SU-DHL-6 (cell line): Measurements from ENCODE around the gene IL1R2.

Experiments used
- H2AFZ ChIP-seq: fragments of 200-600 bp; sonication (generic); 2 replicates; pipeline ENCODE4 v1.6.1; 2014; ENCODE audit warnings: low read depth, mild to moderate bottlenecking, moderate library complexity, mixed read lengths, antibody characterized with exemption, low read length; ENCODE audit not compliant: severe bottlenecking
- H3F3A ChIP-seq: fragments of 200-600 bp; shearing (Covaris generic); 2 replicates; pipeline ENCODE4 v1.6.0; 2016; ENCODE audit warnings: antibody characterized with exemption, mild to moderate bottlenecking; ENCODE audit not compliant: insufficient read depth
- H3K27ac ChIP-seq: fragments of 200-600 bp; sonication (generic); 2 replicates; pipeline ENCODE4 v1.5.1; 2016; ENCODE audit warnings: low read depth, mild to moderate bottlenecking, low read length, moderate library complexity, mixed read lengths
- H3K27me3 ChIP-seq: fragments of 200-600 bp; sonication (generic), shearing (Covaris generic); 2 replicates; pipeline ENCODE4 v1.6.0; 2014; ENCODE audit warnings: mild to moderate bottlenecking, low read length
- H3K36me3 ChIP-seq: fragments of 200-600 bp; sonication (generic); 2 replicates; pipeline ENCODE4 v1.6.1; 2014; ENCODE audit warnings: mild to moderate bottlenecking, low read length, mixed read lengths
- H3K4me2 ChIP-seq: fragments of 300-600, 200-600 bp; shearing (Covaris generic), sonication (generic); 2 replicates; pipeline ENCODE4 v1.6.0; 2014; ENCODE audit warnings: low read length, low read depth, mild to moderate bottlenecking; ENCODE audit not compliant: poor library complexity, severe bottlenecking
- H3K4me3 ChIP-seq: fragments of 200-600 bp; sonication (generic); 2 replicates; pipeline ENCODE4 v1.5.1; 2014; ENCODE audit warnings: antibody characterized with exemption, low read length, mild to moderate bottlenecking, mixed read lengths; ENCODE audit not compliant: insufficient read depth, poor library complexity, severe bottlenecking
- H3K79me2 ChIP-seq: fragments of 200-600 bp; sonication (generic); 2 replicates; pipeline ENCODE4 v1.6.1; 2014; ENCODE audit warnings: mild to moderate bottlenecking, low read length, moderate library complexity; ENCODE audit not compliant: insufficient read depth
- H3K9ac ChIP-seq: fragments of 200-600 bp; sonication (generic); 2 replicates; pipeline ENCODE4 v1.7.0; 2014; ENCODE audit warnings: mild to moderate bottlenecking, low read length
- H3K9me2 ChIP-seq: fragments of 200-600 bp; sonication (generic); replicated peaks from 2 replicates; pipeline ENCODE4 v1.6.1; 2014; ENCODE audit warnings: low read length; ENCODE audit not compliant: insufficient read depth
- H3K9me3 ChIP-seq: fragments of 200-600 bp; sonication (generic); 2 replicates; pipeline ENCODE4 v1.6.1; 2014; ENCODE audit warnings: low read length, mixed read lengths; ENCODE audit not compliant: insufficient read depth
- H4K20me1 ChIP-seq: fragments of 200-600 bp; sonication (generic); 2 replicates; pipeline ENCODE4 v1.6.1; 2014; ENCODE audit warnings: low read depth, mild to moderate bottlenecking, antibody characterized with exemption, low read length, moderate library complexity, mixed read lengths
- EZH2phosphoT487 ChIP-seq: fragments of 200-600 bp; sonication (generic), shearing (Covaris generic); conservative IDR thresholded peaks from 2 replicates; pipeline ENCODE4 v1.6.1; 2018; ENCODE audit warnings: mild to moderate bottlenecking, antibody characterized with exemption, low read length, moderate library complexity, mixed read lengths
- TF ChIP-seq, protein P1 (sequence below): fragments of 200-600 bp; sonication (generic); IDR thresholded peaks from one replicate; pipeline ENCODE4 v1.5.1; 2017; ENCODE audit warnings: antibody characterized with exemption, mild to moderate bottlenecking, low read length, moderate library complexity; ENCODE audit not compliant: insufficient read depth, poor library complexity, severe bottlenecking

The IL1R2 gene

DNA sequence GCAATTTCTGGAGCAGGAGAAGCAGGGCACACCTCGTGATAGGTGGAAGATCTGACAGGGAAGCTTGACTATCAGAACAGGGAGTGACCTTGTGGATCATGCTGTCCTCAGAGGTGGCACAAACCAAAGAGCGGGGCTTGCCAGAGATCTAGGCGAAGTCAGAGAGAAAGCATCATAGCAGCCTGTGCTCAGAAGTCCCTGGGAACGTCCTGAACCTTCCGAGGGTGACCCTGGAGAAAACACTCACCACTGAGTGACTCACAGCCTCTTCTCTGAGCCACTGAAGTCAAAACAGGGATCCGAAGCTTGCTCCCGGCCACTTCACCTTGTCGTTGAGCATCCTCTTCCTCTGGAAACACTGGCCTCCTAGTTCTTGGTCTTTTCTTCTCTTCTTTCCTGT, 56.7 kb downstream of the IL1R2 start:
- no peak overlapping the region for H3K9ac ChIP-seq
- no peaks in the 10 kb centered on the region for H3K9me2 ChIP-seq
- no peaks in the 10 kb centered on the region for H3K27me3 ChIP-seq
- no peak overlapping the region for H3K4me2 ChIP-seq
- TF ChIP-seq, protein P1, sequence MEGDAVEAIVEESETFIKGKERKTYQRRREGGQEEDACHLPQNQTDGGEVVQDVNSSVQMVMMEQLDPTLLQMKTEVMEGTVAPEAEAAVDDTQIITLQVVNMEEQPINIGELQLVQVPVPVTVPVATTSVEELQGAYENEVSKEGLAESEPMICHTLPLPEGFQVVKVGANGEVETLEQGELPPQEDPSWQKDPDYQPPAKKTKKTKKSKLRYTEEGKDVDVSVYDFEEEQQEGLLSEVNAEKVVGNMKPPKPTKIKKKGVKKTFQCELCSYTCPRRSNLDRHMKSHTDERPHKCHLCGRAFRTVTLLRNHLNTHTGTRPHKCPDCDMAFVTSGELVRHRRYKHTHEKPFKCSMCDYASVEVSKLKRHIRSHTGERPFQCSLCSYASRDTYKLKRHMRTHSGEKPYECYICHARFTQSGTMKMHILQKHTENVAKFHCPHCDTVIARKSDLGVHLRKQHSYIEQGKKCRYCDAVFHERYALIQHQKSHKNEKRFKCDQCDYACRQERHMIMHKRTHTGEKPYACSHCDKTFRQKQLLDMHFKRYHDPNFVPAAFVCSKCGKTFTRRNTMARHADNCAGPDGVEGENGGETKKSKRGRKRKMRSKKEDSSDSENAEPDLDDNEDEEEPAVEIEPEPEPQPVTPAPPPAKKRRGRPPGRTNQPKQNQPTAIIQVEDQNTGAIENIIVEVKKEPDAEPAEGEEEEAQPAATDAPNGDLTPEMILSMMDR, result no peak
- no peak for TF ChIP-seq EZH2phosphoT487
- no peaks in the 10 kb centered on the region for H3K9me3 ChIP-seq
- H3K79me2 ChIP-seq, result no peaks in the 10 kb centered on the region
- H3K27ac ChIP-seq, result no peak overlapping the region
- no peak overlapping the region for H2AFZ ChIP-seq
- no peaks in the 10 kb centered on the region for H4K20me1 ChIP-seq
- no peaks in the 10 kb centered on the region for H3K36me3 ChIP-seq
- H3F3A ChIP-seq, result no peaks in the 10 kb centered on the region
- no peak overlapping the region for H3K4me3 ChIP-seq

DNA sequence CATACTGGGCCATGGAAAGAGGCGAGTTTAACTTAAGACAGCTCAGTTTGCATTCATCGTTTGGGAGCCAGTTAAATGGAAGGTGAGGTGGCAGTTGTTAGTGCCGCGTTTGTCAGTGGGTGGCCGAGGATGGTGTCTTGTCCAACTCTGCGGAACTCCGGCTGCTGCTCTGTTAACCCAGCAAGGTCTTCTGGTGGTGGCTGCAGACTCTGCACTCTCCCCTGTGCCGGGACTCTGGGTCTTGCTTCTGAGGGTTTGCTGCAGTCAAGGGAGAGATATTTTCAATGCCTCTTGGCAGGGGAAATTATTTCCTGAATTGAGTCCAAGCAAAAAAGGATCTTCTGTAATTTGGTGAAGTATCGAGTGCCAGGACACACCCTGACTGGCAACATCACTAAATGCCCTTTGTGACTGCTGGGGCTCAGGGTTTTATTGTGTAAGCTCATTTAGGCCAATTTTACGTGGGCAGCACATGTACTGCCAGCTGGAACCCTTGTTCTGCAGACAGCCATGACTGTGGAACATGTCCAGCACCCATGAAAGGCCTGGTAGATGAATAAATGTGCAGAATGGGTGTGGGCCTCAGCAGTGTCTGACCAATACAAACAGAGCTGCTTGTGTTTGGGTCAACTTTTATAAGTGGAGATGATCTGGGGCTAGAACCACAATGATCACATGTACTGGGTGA, 58.1 kb downstream of the IL1R2 start:
- H2AFZ ChIP-seq, result no peak overlapping the region
- H3K9me3 ChIP-seq, result no peaks in the 10 kb centered on the region
- H3K4me3 ChIP-seq, result no peak overlapping the region
- no peak overlapping the region for H3K9ac ChIP-seq
- H3F3A ChIP-seq, result no peaks in the 10 kb centered on the region
- no peak overlapping the region for H3K27ac ChIP-seq
- H3K79me2 ChIP-seq, result no peaks in the 10 kb centered on the region
- H3K27me3 ChIP-seq, result no peaks in the 10 kb centered on the region
- TF ChIP-seq, protein P1, result no peak
- TF ChIP-seq EZH2phosphoT487, result no peak
- no peaks in the 10 kb centered on the region for H3K36me3 ChIP-seq
- H4K20me1 ChIP-seq, result no peaks in the 10 kb centered on the region
- no peak overlapping the region for H3K4me2 ChIP-seq
- H3K9me2 ChIP-seq, result no peaks in the 10 kb centered on the region

DNA sequence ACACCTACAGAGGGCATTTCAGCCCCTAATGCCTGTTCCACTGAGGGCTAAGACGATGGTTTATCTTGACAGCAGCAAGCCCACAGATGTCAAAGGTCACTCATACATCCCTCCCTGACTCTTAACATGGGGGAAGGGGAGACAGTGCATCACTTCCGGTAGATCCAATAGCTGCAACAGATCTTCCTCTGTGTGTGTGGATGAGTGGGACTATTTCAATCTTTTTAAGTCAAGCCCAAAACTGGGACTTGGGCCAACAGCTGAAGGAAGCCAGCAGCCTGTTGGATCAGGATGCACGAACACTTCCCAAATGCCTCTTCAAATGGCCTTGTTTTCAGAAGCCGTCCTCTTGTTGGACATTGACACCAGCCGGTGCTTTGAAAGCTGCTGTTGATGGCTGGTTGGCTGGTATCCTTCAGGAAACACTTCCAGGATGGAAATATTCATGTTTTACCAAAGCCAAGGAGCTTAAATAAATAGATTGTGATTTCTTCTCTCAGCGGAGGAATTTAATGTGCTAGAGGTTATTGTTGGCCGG, 59.2 kb downstream of the IL1R2 start:
- H3F3A ChIP-seq, result no peaks in the 10 kb centered on the region
- H3K9me2 ChIP-seq, result no peaks in the 10 kb centered on the region
- no peak overlapping the region for H2AFZ ChIP-seq
- H3K79me2 ChIP-seq, result no peaks in the 10 kb centered on the region
- H3K27ac ChIP-seq, result no peak overlapping the region
- no peak overlapping the region for H3K4me3 ChIP-seq
- H3K9ac ChIP-seq, result no peak overlapping the region
- H3K9me3 ChIP-seq, result no peaks in the 10 kb centered on the region
- no peaks in the 10 kb centered on the region for H4K20me1 ChIP-seq
- no peaks in the 10 kb centered on the region for H3K27me3 ChIP-seq
- no peak overlapping the region for H3K4me2 ChIP-seq
- no peak for TF ChIP-seq EZH2phosphoT487
- TF ChIP-seq, protein P1, result no peak
- H3K36me3 ChIP-seq, result no peaks in the 10 kb centered on the region
